ENCODE results near the gene SON.

DNA sequence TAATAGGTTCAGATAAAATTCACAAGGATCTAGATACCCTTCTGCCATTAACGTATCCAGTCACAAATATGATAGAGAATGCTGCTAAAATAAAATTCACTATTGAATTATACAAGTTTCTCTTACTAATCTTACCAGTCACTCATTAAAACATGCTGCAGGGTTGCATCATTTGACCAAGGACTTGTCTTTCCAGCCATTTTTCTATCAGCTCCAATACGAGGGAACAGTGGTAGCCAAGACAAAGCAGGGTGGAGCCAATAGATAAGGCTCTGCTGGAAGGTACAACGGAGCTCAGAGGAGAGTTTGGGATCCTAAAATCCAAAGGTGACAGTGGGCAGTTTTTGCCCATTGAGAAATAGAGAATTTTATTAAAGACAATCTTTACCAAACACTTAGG is 41.6 kb downstream of the SON start:
- no peak for TF ChIP-seq POLR2A (IDR thresholded peaks at IDR 0.05)
- TF ChIP-seq, protein P1, sequence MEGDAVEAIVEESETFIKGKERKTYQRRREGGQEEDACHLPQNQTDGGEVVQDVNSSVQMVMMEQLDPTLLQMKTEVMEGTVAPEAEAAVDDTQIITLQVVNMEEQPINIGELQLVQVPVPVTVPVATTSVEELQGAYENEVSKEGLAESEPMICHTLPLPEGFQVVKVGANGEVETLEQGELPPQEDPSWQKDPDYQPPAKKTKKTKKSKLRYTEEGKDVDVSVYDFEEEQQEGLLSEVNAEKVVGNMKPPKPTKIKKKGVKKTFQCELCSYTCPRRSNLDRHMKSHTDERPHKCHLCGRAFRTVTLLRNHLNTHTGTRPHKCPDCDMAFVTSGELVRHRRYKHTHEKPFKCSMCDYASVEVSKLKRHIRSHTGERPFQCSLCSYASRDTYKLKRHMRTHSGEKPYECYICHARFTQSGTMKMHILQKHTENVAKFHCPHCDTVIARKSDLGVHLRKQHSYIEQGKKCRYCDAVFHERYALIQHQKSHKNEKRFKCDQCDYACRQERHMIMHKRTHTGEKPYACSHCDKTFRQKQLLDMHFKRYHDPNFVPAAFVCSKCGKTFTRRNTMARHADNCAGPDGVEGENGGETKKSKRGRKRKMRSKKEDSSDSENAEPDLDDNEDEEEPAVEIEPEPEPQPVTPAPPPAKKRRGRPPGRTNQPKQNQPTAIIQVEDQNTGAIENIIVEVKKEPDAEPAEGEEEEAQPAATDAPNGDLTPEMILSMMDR (IDR thresholded peaks at IDR 0.05), result no peak
